Transverse colon (tissue), 4 donors: ENCODE data around the gene IPO4.

ENCODE experiments used
- POLR2AphosphoS5 ChIP-seq, 3 donors: sonication (generic); formaldehyde crosslinking; IDR thresholded peaks; one replicate each; pipeline ENCODE4 v1.6.1; 2016; ENCODE audit warnings: antibody characterized with exemption in 3 of 3
- TF ChIP-seq, protein P1 (sequence below), 5 experiments: fragments of 200-600 bp in 3 of 5; fragments of 450-650 bp in 2 of 5; sonication (generic) in 3 of 5; IDR thresholded peaks; 1 replicate in 2 of 5; 2 replicates in 3 of 5; pipeline ENCODE4 v1.5.1; 2016 to 2017; ENCODE audit warnings: antibody characterized with exemption in 5 of 5, inconsistent platforms in 3 of 5, mild to moderate bottlenecking in 2 of 5, moderate library complexity in 1 of 5

DNA sequence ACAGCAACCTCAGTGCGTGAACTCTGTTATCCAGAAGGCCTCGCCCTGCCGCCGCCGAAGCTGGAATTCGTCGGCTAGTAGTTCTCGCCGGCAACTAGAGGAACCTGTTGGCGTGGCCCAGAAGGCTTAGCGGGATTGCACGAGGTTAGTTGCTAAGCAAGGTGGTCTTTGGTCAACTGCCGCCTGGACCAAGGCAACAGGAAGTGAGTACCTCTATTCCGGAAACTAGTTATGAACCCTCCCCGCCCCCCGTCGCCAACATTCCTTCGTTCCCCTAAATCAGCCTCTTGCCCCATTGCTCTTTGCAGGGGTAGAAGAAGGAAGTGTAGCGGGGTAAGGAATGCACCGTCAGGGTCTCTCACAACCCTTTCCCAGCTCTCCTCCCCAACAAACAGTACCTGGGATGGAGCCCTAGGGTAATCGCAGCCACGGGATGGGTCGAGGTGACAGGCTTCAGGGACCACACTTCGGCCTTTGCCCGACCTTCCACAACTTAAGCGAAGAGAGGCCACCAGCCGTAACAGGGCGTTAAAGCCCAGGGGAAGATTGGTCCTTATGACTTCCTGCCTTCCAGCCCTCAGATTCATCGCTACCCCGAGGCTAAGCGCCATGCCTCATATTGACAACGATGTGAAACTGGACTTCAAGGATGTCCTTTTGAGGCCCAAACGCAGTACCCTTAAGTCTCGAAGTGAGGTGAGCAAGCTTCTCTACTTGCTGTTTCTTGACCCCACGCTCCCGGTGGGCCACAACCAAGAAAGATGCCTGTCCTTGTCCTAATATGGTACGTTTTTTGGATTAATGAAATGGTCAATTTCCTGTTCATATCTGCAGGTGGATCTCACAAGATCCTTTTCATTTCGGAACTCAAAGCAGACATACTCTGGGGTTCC lies 44.3 kb upstream of the IPO4 start, which contains the start of gene GMPR2:
- TF ChIP-seq, protein P1, sequence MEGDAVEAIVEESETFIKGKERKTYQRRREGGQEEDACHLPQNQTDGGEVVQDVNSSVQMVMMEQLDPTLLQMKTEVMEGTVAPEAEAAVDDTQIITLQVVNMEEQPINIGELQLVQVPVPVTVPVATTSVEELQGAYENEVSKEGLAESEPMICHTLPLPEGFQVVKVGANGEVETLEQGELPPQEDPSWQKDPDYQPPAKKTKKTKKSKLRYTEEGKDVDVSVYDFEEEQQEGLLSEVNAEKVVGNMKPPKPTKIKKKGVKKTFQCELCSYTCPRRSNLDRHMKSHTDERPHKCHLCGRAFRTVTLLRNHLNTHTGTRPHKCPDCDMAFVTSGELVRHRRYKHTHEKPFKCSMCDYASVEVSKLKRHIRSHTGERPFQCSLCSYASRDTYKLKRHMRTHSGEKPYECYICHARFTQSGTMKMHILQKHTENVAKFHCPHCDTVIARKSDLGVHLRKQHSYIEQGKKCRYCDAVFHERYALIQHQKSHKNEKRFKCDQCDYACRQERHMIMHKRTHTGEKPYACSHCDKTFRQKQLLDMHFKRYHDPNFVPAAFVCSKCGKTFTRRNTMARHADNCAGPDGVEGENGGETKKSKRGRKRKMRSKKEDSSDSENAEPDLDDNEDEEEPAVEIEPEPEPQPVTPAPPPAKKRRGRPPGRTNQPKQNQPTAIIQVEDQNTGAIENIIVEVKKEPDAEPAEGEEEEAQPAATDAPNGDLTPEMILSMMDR (IDR thresholded peaks at IDR 0.05): no peak
- TF ChIP-seq POLR2AphosphoS5 (IDR thresholded peaks at IDR 0.05): peak in 2 of 3 donors; percentile 61 to 62
